ENCODE data around the gene FLNB. TPM values are rescaled to one million over a fixed set of nuclear protein-coding genes. Genes with fewer than 3 reads are reported as not detected.
A peak's percentile ranks its signal among the peaks of the same experiment; 100 is the strongest.
"Not testable (repeated sequence)": the region's sequence is repeated elsewhere in the genome, so short reads cannot be mapped to it uniquely, and the experiment has no call there.

FLNB gene
- total RNA-seq, 1 donor from 2014 or later = 303 TPM

- no peak for DNase-seq (ENCODE audit: low spot score)
These were observed 25.5 kb upstream of the FLNB start for GRCh38 chr3:57982561-57983243.

DNA sequence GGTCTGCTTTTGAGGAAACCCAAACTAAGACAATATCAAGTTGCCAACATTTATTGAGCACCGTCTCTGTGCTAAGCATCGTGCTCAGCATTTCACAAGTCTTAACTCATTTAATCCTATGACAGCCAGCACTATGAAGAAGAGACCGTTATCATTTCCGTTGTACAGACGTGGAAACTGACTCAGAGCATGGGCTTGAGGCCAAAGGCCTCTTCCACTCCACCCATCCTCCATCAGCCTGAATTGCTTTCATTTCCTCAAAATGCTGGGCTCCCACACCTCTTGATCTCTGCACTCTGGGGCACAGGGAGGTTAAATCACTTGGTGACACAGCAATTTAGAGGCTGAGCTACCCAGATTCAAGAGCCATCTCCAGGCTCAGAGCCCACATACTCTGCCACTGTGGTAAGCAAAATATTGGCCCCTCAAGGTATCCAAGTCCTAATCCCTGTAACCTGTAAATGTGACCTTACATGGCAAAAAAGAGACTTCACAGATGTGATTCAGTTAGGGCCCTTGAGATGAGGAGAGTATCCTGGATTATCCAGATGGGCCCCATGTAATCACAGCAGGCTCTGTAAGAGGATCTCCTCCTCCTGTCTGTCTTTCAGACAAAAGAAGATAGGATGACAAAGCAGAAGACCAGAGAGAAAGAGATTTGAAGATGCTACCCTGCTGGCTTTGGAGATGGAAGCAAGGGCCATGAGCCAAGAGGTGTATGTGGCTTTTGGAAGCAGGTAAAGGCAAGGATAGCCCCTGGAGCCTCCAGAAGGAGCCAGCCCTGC, 24.3 kb upstream of the FLNB start:
- DNase-seq (ENCODE audit: low spot score) = peak; percentile 61

- DNase-seq (ENCODE audit: low spot score) = no peak
These were observed 22.8 kb upstream of the FLNB start for GRCh38 chr3:57985176-57985983.

DNA sequence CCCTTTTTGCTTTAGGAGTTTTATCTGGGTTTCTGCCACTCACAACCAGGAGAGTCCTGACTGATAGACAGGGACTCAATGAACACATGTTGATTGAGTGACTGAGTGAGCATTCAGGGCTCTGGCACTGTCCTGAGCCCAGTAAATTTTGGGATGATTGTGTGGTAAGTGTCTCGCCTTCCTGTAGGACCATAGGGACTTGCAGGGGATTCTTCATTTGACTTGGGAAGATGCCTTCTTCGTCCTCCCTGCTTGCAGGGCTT, 22.3 kb upstream of the FLNB start:
- no peak for DNase-seq (ENCODE audit: low spot score)

DNA sequence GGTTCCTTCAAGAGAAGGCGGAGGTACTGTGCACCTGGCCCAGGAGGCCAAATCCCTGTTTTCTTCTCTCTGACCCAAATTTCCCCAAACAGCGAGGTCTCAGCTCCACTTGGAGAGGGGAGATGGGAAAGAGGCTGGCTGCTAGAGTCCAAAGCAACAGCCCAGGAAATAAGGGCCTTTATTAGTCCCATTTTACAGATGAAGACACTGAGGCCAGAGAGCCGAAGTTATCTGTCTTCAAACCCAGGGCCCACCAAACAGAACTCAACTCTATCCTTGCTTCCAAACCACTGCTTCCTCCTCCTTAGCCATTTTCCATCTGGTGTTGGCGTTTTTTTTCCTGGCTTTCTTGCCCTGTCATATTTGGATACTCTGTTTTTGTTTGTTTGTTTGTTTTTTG, 22.0 kb upstream of the FLNB start:
- DNase-seq (ENCODE audit: low spot score) = no peak

DNA sequence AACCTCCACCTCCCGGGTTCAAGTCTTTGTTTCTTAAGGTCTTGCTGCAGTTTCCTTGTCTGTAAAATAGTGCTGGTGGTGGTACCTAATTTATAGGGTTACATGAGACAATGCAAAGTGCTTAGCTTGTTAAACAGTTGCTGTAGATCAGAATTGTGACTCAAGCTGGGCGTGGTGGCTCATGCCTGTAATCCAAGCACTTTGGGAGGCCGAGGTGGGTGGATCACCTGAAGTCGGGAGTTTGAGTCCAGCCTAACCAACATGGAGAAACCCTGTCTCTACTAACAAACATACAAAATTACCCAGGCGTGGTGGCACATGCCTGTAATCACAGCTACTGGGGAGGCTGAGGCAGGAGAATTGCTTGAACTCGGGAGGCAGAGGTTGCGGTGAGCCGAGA, 19.0 kb upstream of the FLNB start:
- not testable (repeated sequence) for DNase-seq (ENCODE audit: low spot score)

DNA sequence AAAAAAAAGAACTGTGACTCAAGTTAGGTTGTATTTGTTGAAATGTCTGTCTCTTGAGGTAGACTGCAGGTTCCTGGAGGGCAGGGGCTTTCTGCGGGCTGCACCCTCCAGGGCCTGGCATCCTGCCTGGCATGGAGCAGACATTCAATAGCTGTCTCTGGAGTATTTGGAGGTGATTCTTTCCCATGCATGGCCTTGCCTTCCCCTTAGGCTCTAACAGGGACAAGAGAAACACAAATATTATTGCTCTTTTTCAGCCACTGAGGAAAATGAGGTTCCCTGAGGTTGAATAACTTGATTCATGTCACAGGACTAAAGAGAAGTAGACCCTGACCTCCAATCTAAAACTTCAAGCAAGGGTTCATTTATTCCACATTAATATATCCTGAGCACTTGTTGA, 18.6 kb upstream of the FLNB start:
- no peak for DNase-seq (ENCODE audit: low spot score)

GRCh38 chr3:57992452-57993213, 15.6 kb upstream of the FLNB start:
- no peak for DNase-seq (ENCODE audit: low spot score)

DNA sequence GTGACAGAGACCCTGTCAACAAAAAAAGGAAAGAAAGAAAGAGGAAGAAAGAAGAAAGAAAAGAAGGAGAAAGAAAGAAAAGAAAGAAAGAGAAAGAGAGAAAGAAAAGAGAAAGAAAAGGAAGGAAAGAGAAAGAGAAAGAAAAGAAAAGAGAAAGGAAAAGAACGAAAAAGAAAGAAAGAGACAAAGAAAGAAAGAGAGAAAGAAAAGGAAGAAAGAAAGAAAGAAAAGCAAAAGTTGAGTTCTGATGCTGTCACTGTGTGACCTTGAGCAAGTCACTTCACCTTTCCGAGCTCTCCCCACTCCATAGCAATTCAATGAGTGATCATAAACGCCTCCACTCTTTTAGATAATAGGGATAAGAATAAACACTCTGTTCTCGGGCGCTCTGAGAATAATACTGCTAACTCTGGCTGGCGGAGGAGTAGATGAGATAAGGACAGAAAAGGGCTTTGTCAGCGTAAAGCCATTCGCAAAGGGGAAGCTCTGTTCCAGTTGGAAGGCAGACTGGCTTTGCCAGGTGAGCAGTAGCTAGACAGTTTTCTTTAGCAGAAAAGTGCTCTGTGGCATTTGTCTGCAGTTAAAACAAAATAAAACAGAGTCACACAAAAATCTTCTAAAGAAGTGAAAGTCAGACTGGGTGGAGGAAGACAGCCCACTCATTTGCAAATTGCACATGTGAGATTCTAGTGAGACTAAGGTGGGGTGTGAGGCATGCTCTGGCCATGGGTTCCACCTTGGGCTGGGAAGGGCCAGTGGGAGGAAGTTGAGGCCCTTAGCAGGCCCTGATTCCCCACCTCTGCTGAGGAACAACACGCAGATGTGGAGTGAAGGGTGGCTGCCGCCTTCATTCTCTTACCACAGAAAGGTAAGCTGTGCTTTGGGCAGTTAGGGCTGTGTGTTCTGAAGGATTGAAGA, 9.6 kb upstream of the FLNB start:
- no peak for DNase-seq (ENCODE audit: low spot score)

GRCh38 chr3:57999417-58000115, 8.7 kb upstream of the FLNB start:
- DNase-seq (ENCODE audit: low spot score) = no peak

DNA sequence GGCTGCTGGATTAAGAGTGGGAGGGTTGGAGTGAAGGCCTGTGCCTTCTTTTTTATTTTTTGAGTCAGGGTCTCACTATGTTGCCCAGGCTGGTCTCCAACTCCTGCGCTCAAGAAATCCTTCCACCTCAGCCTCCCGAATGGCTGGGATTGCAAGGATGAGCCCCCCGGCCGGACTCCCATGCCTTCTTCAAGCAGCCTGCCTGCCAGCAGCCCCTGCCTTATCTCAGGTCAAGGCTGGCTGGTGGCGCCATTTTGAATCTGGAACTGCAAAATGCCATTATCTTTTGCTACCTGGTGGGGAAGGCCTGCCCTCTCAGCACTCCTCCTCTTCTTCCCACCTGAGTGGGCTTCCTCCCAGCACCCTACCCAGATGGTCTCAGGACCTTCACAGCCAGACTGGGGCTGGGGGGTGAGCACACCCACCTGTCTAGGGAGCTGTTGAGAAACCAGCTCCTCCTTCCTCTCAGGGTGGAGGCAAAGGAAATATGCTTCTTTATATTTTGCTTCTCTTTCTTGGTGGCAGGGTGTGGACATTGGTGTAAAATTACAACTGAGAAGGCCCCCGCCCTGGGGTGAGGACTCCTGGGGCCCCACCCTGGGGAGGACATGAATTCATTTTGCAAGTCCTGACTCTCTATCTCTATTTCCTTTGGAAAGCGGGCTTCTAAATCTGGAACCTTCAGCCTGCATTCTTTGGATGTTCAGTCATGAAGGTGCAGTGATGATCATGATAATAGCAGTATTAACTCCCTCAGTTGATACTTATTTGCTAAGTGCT, 7.7 kb upstream of the FLNB start:
- no peak for DNase-seq (ENCODE audit: low spot score)

- DNase-seq (ENCODE audit: low spot score) = no peak
These were observed 7.1 kb upstream of the FLNB start for GRCh38 chr3:58001086-58001467.

- no peak for DNase-seq (ENCODE audit: low spot score)
These were observed 6.2 kb upstream of the FLNB start for GRCh38 chr3:58001979-58002378.

DNA sequence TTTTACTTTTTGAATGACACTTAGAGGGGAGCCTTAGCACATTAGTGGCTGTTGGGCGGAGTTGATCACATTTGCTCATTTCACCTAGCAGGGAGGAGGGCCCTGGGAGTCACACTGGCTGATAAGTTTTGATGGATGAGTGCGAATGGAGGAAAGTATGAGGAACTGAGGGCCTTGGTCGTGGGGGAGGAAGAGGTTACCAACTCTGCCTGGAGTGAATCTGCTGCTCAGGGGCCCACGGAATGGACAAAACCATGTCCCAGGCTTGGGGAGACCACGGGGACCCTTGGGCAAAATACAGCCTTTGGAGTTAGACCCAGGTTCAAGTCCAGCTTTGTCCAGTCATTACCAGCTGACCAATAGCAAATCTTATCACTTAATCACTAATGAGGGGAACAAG, 5.1 kb upstream of the FLNB start:
- DNase-seq (ENCODE audit: low spot score) = no peak

DNA sequence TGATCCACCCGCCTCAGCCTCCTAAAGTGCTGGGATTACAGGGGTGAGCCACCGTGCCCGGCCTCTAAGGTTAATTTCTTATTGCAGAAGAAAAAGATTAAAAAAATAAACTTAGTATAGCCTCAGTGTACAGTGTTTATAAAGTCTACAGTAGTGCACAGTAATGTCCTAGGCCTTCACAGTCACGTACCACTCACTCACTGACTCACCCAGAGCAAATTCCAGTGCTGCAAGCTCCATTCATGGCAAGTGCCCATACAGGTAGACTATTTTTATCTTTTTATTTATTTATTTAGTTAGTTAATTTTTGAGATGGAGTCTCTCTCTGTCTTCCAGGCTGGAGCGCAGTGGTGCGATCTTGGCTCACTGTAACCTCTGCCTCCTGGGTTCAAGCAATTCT, 3.2 kb upstream of the FLNB start:
- DNase-seq (ENCODE audit: low spot score) = no peak

GRCh38 chr3:58005669-58006068, 2.6 kb upstream of the FLNB start:
- no peak for DNase-seq (ENCODE audit: low spot score)

DNA sequence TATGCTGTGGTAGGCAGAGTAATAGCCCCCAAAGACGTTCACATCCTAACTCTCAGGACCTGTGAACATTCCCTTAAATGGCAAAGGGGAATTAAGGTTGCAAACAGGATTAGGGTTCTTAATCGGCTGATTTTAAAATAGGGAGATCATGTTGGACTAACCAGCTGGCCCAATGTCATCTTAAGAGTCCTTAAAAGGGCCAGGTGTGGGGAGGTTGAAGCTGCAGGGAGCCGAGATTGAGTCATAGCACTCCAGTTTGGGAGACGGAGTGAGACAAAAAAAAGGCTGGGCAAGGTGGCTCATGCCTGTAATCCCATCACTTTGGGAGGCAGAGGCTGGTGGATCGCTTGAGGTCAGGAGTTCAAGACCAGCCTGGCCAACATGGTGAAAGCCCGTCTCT, 1.6 kb upstream of the FLNB start:
- DNase-seq (ENCODE audit: low spot score) = no peak

GRCh38 chr3:58009026-58009748, 965 bp downstream of the FLNB start:
- DNase-seq (ENCODE audit: low spot score) = peak; percentile 53

Data from ureter (tissue), 1 donor.